ENCODE measurements around the gene INTS3.

DNA sequence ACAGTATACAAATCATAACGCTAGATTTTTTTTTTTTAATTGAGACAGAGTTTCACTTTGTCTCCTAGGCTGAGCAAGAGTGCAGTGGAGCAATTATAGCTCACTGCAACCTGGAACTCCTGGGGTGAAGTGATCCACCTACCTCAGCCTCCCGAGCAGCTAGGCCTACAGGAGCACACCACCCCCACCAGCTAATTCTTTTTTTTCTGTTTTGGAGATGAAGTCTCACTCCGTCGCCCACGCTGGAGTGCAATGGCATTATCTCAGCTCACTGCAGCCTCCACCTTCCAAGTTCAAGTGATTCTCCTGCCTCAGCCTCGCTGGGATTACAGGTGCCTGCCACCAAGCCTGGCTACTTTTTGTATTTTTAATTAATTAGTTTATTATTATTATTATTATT lies 28.1 kb upstream of the INTS3 start:
- TF ChIP-seq, protein P1, sequence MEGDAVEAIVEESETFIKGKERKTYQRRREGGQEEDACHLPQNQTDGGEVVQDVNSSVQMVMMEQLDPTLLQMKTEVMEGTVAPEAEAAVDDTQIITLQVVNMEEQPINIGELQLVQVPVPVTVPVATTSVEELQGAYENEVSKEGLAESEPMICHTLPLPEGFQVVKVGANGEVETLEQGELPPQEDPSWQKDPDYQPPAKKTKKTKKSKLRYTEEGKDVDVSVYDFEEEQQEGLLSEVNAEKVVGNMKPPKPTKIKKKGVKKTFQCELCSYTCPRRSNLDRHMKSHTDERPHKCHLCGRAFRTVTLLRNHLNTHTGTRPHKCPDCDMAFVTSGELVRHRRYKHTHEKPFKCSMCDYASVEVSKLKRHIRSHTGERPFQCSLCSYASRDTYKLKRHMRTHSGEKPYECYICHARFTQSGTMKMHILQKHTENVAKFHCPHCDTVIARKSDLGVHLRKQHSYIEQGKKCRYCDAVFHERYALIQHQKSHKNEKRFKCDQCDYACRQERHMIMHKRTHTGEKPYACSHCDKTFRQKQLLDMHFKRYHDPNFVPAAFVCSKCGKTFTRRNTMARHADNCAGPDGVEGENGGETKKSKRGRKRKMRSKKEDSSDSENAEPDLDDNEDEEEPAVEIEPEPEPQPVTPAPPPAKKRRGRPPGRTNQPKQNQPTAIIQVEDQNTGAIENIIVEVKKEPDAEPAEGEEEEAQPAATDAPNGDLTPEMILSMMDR (conservative IDR thresholded peaks at IDR 0.05), result no peak
- TF ChIP-seq ZFX (IDR thresholded peaks at IDR 0.05), result no peak
